ENCODE data around the gene MEGF11. TPM values are rescaled to one million over a fixed set of nuclear protein-coding genes. Genes with fewer than 3 reads are reported as not detected.

The MEGF11 gene
- total RNA-seq, 1 experiment from 2014 or later = 0.76 TPM

GRCh38 chr15:66224946-66225345 is 28.6 kb downstream of the MEGF11 start:
- Histone ChIP-seq H3K27me3 (ENCODE audit: control insufficient read depth, insufficient read depth, low read length) (no peaks in the 10 kb centered on the region; the same call in 1 of the 2 replicates), H3K36me3 (replicated peaks; ENCODE audit: control insufficient read depth, insufficient read depth, low read length) (no peaks in the 10 kb centered on the region), H3K4me3 (ENCODE audit: insufficient read depth, low read depth, low read length) (no peak overlapping the region)
- DNase-seq = no peak

GRCh38 chr15:66222273-66223198 is 31.0 kb downstream of the MEGF11 start:
- H3K4me3 ChIP-seq (ENCODE audit: insufficient read depth, low read depth, low read length) = no peak overlapping the region
- no peaks in the 10 kb centered on the region for H3K36me3 ChIP-seq (replicated peaks; ENCODE audit: control insufficient read depth, insufficient read depth, low read length)
- no peak for DNase-seq
- H3K27me3 ChIP-seq (ENCODE audit: control insufficient read depth, insufficient read depth, low read length) = no peaks in the 10 kb centered on the region; the same call in 1 of the 2 replicates

- Histone ChIP-seq H3K36me3 (replicated peaks; ENCODE audit: control insufficient read depth, insufficient read depth, low read length) (no peaks in the 10 kb centered on the region), H3K4me3 (ENCODE audit: insufficient read depth, low read depth, low read length) (no peak overlapping the region), H3K27me3 (ENCODE audit: control insufficient read depth, insufficient read depth, low read length) (no peaks in the 10 kb centered on the region; the same call in 1 of the 2 replicates)
- no peak for DNase-seq
These were observed 32.4 kb downstream of the MEGF11 start for GRCh38 chr15:66221126-66221525.

GRCh38 chr15:66220601-66221000 is 32.9 kb downstream of the MEGF11 start:
- no peaks in the 10 kb centered on the region for H3K36me3 ChIP-seq (replicated peaks; ENCODE audit: control insufficient read depth, insufficient read depth, low read length)
- no peaks in the 10 kb centered on the region; the same call in 1 of the 2 replicates for H3K27me3 ChIP-seq (ENCODE audit: control insufficient read depth, insufficient read depth, low read length)
- no peak overlapping the region for H3K4me3 ChIP-seq (ENCODE audit: insufficient read depth, low read depth, low read length)
- DNase-seq = no peak

GRCh38 chr15:66219339-66219738 is 34.2 kb downstream of the MEGF11 start:
- no peak for DNase-seq
- no peak overlapping the region for H3K4me3 ChIP-seq (ENCODE audit: insufficient read depth, low read depth, low read length)
- no peaks in the 10 kb centered on the region for H3K36me3 ChIP-seq (replicated peaks; ENCODE audit: control insufficient read depth, insufficient read depth, low read length)
- no peaks in the 10 kb centered on the region; the same call in 1 of the 2 replicates for H3K27me3 ChIP-seq (ENCODE audit: control insufficient read depth, insufficient read depth, low read length)

- Histone ChIP-seq H3K27me3 (ENCODE audit: control insufficient read depth, insufficient read depth, low read length) (no peaks in the 10 kb centered on the region; the same call in 1 of the 2 replicates), H3K36me3 (replicated peaks; ENCODE audit: control insufficient read depth, insufficient read depth, low read length) (no peaks in the 10 kb centered on the region), H3K4me3 (ENCODE audit: insufficient read depth, low read depth, low read length) (no peak overlapping the region)
- no peak for DNase-seq
These were observed 36.7 kb downstream of the MEGF11 start for GRCh38 chr15:66216806-66217205.

- no peak for DNase-seq
- Histone ChIP-seq H3K4me3 (ENCODE audit: insufficient read depth, low read depth, low read length) (no peak overlapping the region), H3K27me3 (ENCODE audit: control insufficient read depth, insufficient read depth, low read length) (no peaks in the 10 kb centered on the region), H3K36me3 (replicated peaks; ENCODE audit: control insufficient read depth, insufficient read depth, low read length) (no peaks in the 10 kb centered on the region)
These were observed 37.7 kb downstream of the MEGF11 start for GRCh38 chr15:66215811-66216210.

- DNase-seq = no peak
- no peak overlapping the region for H3K4me3 ChIP-seq (ENCODE audit: insufficient read depth, low read depth, low read length)
- no peaks in the 10 kb centered on the region for H3K36me3 ChIP-seq (replicated peaks; ENCODE audit: control insufficient read depth, insufficient read depth, low read length)
- H3K27me3 ChIP-seq (ENCODE audit: control insufficient read depth, insufficient read depth, low read length) = no peaks in the 10 kb centered on the region
These were observed 39.3 kb downstream of the MEGF11 start for GRCh38 chr15:66214246-66214645.

GRCh38 chr15:66212563-66212921 is 41.0 kb downstream of the MEGF11 start:
- no peak overlapping the region for H3K4me3 ChIP-seq (ENCODE audit: insufficient read depth, low read depth, low read length)
- H3K36me3 ChIP-seq (replicated peaks; ENCODE audit: control insufficient read depth, insufficient read depth, low read length) = no peaks in the 10 kb centered on the region
- DNase-seq = no peak
- no peaks in the 10 kb centered on the region for H3K27me3 ChIP-seq (ENCODE audit: control insufficient read depth, insufficient read depth, low read length)

- peak; percentile 72 for DNase-seq
- Histone ChIP-seq H3K4me3 (ENCODE audit: insufficient read depth, low read depth, low read length) (no peak overlapping the region), H3K27me3 (ENCODE audit: control insufficient read depth, insufficient read depth, low read length) (no peaks in the 10 kb centered on the region), H3K36me3 (replicated peaks; ENCODE audit: control insufficient read depth, insufficient read depth, low read length) (no peaks in the 10 kb centered on the region)
These were observed 41.6 kb downstream of the MEGF11 start for GRCh38 chr15:66211670-66212562.

- no peaks in the 10 kb centered on the region for H3K27me3 ChIP-seq (ENCODE audit: control insufficient read depth, insufficient read depth, low read length)
- DNase-seq = no peak
- no peaks in the 10 kb centered on the region for H3K36me3 ChIP-seq (replicated peaks; ENCODE audit: control insufficient read depth, insufficient read depth, low read length)
- H3K4me3 ChIP-seq (ENCODE audit: insufficient read depth, low read depth, low read length) = no peak overlapping the region
These were observed 42.9 kb downstream of the MEGF11 start for GRCh38 chr15:66210684-66211083.

GRCh38 chr15:66198757-66199156 is 54.8 kb downstream of the MEGF11 start:
- no peaks in the 10 kb centered on the region for H3K27me3 ChIP-seq (ENCODE audit: control insufficient read depth, insufficient read depth, low read length)
- DNase-seq = no peak
- no peaks in the 10 kb centered on the region for H3K36me3 ChIP-seq (replicated peaks; ENCODE audit: control insufficient read depth, insufficient read depth, low read length)
- H3K4me3 ChIP-seq (ENCODE audit: insufficient read depth, low read depth, low read length) = no peak overlapping the region

GRCh38 chr15:66196602-66197001 is 56.9 kb downstream of the MEGF11 start:
- DNase-seq = no peak
- H3K36me3 ChIP-seq (replicated peaks; ENCODE audit: control insufficient read depth, insufficient read depth, low read length) = no peaks in the 10 kb centered on the region
- H3K4me3 ChIP-seq (ENCODE audit: insufficient read depth, low read depth, low read length) = no peak overlapping the region
- H3K27me3 ChIP-seq (ENCODE audit: control insufficient read depth, insufficient read depth, low read length) = no peaks in the 10 kb centered on the region

- Histone ChIP-seq H3K27me3 (ENCODE audit: control insufficient read depth, insufficient read depth, low read length) (no peaks in the 10 kb centered on the region), H3K36me3 (replicated peaks; ENCODE audit: control insufficient read depth, insufficient read depth, low read length) (no peaks in the 10 kb centered on the region), H3K4me3 (ENCODE audit: insufficient read depth, low read depth, low read length) (no peak overlapping the region)
- no peak for DNase-seq
These were observed 57.8 kb downstream of the MEGF11 start for GRCh38 chr15:66195621-66196230.
